PC-3 (cell line): Measurements from ENCODE around the gene STK32C.

Experiments used
- EZH2 ChIP-seq: fragments of 300-600 bp; sonication (generic); IDR thresholded peaks from one replicate; pipeline ENCODE4 v1.6.1; 2017; ENCODE audit warnings: antibody characterized with exemption, mild to moderate bottlenecking, low read length; ENCODE audit not compliant: unreplicated experiment
- TF ChIP-seq, protein P1 (sequence below): fragments of 300-600 bp; sonication (generic); conservative IDR thresholded peaks from 2 replicates; pipeline ENCODE4 v1.5.1; 2017; ENCODE audit warnings: antibody characterized with exemption, low read depth, mild to moderate bottlenecking, low read length

GRCh38 chr10:132292287-132293200 lies 15.2 kb downstream of the STK32C start:
- TF ChIP-seq, protein P1, sequence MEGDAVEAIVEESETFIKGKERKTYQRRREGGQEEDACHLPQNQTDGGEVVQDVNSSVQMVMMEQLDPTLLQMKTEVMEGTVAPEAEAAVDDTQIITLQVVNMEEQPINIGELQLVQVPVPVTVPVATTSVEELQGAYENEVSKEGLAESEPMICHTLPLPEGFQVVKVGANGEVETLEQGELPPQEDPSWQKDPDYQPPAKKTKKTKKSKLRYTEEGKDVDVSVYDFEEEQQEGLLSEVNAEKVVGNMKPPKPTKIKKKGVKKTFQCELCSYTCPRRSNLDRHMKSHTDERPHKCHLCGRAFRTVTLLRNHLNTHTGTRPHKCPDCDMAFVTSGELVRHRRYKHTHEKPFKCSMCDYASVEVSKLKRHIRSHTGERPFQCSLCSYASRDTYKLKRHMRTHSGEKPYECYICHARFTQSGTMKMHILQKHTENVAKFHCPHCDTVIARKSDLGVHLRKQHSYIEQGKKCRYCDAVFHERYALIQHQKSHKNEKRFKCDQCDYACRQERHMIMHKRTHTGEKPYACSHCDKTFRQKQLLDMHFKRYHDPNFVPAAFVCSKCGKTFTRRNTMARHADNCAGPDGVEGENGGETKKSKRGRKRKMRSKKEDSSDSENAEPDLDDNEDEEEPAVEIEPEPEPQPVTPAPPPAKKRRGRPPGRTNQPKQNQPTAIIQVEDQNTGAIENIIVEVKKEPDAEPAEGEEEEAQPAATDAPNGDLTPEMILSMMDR = no peak
- no peak for TF ChIP-seq EZH2
